ENCODE measurements around the gene SLC26A2.

Gene SLC26A2

GRCh38 chr5:149916334-149917072, 44.1 kb upstream of the SLC26A2 start:
- TF ChIP-seq CTCF (IDR thresholded peaks at IDR 0.05; ENCODE audit: unreplicated experiment in 3 of 3) = no peak
- Mint-ChIP-seq H3K27me3 (ENCODE audit: low read depth) (no peaks in the 10 kb centered on the region), H3K9me3 (no peaks in the 10 kb centered on the region), H3K4me3 (no peak overlapping the region), H3K4me1 (no peaks in the 10 kb centered on the region), H3K36me3 (ENCODE audit: low read depth) (no peaks in the 10 kb centered on the region), H3K27ac (no peak overlapping the region)

- H3K4me3 Mint-ChIP-seq = no peak overlapping the region
These were observed 43.4 kb upstream of the SLC26A2 start for GRCh38 chr5:149917073-149917676.

GRCh38 chr5:149921597-149921996, 39.0 kb upstream of the SLC26A2 start:
- H3K9me3 Mint-ChIP-seq = no peaks in the 10 kb centered on the region
- H3K27ac Mint-ChIP-seq = no peak overlapping the region
- H3K27me3 Mint-ChIP-seq (ENCODE audit: low read depth) = no peaks in the 10 kb centered on the region
- H3K4me3 Mint-ChIP-seq = no peak overlapping the region
- no peaks in the 10 kb centered on the region for H3K36me3 Mint-ChIP-seq (ENCODE audit: low read depth)
- TF ChIP-seq CTCF (IDR thresholded peaks at IDR 0.05; ENCODE audit: unreplicated experiment in 3 of 3) = no peak
- no peaks in the 10 kb centered on the region for H3K4me1 Mint-ChIP-seq

More at GRCh38 chr5:149917073-149917676, 43.4 kb upstream of the SLC26A2 start:
- Mint-ChIP-seq H3K4me1 (no peaks in the 10 kb centered on the region), H3K27ac (no peak overlapping the region), H3K36me3 (ENCODE audit: low read depth) (no peaks in the 10 kb centered on the region), H3K9me3 (no peaks in the 10 kb centered on the region), H3K27me3 (ENCODE audit: low read depth) (no peaks in the 10 kb centered on the region)
- TF ChIP-seq CTCF (IDR thresholded peaks at IDR 0.05; ENCODE audit: unreplicated experiment in 3 of 3) = no peak

- Mint-ChIP-seq H3K4me1 (no peaks in the 10 kb centered on the region), H3K36me3 (ENCODE audit: low read depth) (no peaks in the 10 kb centered on the region), H3K27ac (no peak overlapping the region), H3K4me3 (no peak overlapping the region), H3K27me3 (ENCODE audit: low read depth) (no peaks in the 10 kb centered on the region), H3K9me3 (no peaks in the 10 kb centered on the region)
- TF ChIP-seq CTCF (IDR thresholded peaks at IDR 0.05; ENCODE audit: unreplicated experiment in 3 of 3) = no peak
These were observed 37.6 kb upstream of the SLC26A2 start for GRCh38 chr5:149922950-149923349.

GRCh38 chr5:149924486-149924885, 36.1 kb upstream of the SLC26A2 start:
- Mint-ChIP-seq H3K27me3 (ENCODE audit: low read depth) (no peaks in the 10 kb centered on the region), H3K4me1 (no peaks in the 10 kb centered on the region), H3K9me3 (no peaks in the 10 kb centered on the region), H3K36me3 (ENCODE audit: low read depth) (no peaks in the 10 kb centered on the region), H3K27ac (no peak overlapping the region), H3K4me3 (no peak overlapping the region)
- no peak for TF ChIP-seq CTCF (IDR thresholded peaks at IDR 0.05; ENCODE audit: unreplicated experiment in 3 of 3)

All from nephron (organoid).